K562 (cell line): ENCODE data around the gene DENND4C. TPM values are rescaled to one million over a fixed set of nuclear protein-coding genes. Genes with fewer than 3 reads are reported as not detected.

Experiments
- ATAC-seq: fragments of 200-7000 bp; cut with Tn5 transposase; 3 replicates; pipeline ENCODE4 v1.9.1; 2020; ENCODE audit warnings: moderate library complexity
- BruUV-seq: library from RNA; stranded (reverse); fragments of 400-500 nt; replicated peaks from 2 replicates; lab custom pipeline; 2021; lab: Mats Ljungman, UMichigan
- CTCF ChIA-PET: fragments of 300-600 bp; formaldehyde crosslinking; extraction: SDS; loops from one replicate; lab custom pipeline; 2021; ENCODE audit warnings: low intra/inter-chr PET ratio; lab: Yijun Ruan, JAX
- POLR2A ChIA-PET: fragments of 300-600, 350-650 bp; sonication (Branson Sonifier 250); formaldehyde crosslinking; extraction: SDS; loops from one replicate; lab custom pipeline; 2021; ENCODE audit warnings: antibody characterized with exemption, inconsistent platforms; lab: Yijun Ruan, JAX
- DNase-seq, 4 experiments: peaks; one replicate each; pipeline versions ENCODE4 v3.0.0 to v3.0.0-alpha.2; 2011 to 2018; ENCODE audit warnings: low spot score in 3 of 4, mixed read lengths in 3 of 4; ENCODE audit errors: extremely low read depth in 1 of 4
- FAIRE-seq: peaks from 2 replicates; lab custom pipeline; 2011; peaks lifted over from hg19 to GRCh38; lab: Jason Lieb, UNC
- H2AFZ ChIP-seq: 2 replicates; pipeline ENCODE4 v1.6.0; 2011; ENCODE audit warnings: low read depth, low read length, control low read depth, inconsistent platforms
- H3K27ac ChIP-seq: fragments of 200-600 bp; 3 replicates; pipeline ENCODE4 v1.8.0; 2011; ENCODE audit warnings: low read depth, mild to moderate bottlenecking, control low read depth, inconsistent platforms, low read length, moderate library complexity, mixed read lengths; ENCODE audit errors: extremely low read depth
- H3K27me3 ChIP-seq, 2 experiments: fragments of 300-600 bp in 1 of 2; 2 replicates in 1 of 2; 3 replicates in 1 of 2; pipeline versions ENCODE4 v1.6.0 to v1.8.0; 2011; ENCODE audit warnings: inconsistent platforms in 2 of 2, low read length in 2 of 2, mild to moderate bottlenecking in 1 of 2, mixed read lengths in 1 of 2, moderate library complexity in 1 of 2; ENCODE audit not compliant: control insufficient read depth in 2 of 2, insufficient read depth in 2 of 2
- H3K36me3 ChIP-seq: fragments of 300-600 bp; 3 replicates; pipeline ENCODE4 v1.8.0; 2011; ENCODE audit warnings: mild to moderate bottlenecking, low read length, inconsistent platforms; ENCODE audit not compliant: control insufficient read depth, insufficient read depth
- H3K4me1 ChIP-seq, 2 experiments: fragments of 200-600 bp in 1 of 2; replicated peaks in 1 of 2; 2 replicates in 1 of 2; 3 replicates in 1 of 2; pipeline versions ENCODE4 v1.5.1 to v1.8.0; 2011; ENCODE audit warnings: inconsistent platforms in 2 of 2, low read length in 2 of 2, mild to moderate bottlenecking in 1 of 2, mixed read lengths in 1 of 2, moderate library complexity in 1 of 2; ENCODE audit not compliant: control insufficient read depth in 2 of 2, insufficient read depth in 2 of 2
- H3K4me2 ChIP-seq: 2 replicates; pipeline ENCODE4 v1.6.1; 2011; ENCODE audit warnings: low read length, control low read depth, inconsistent platforms, mixed read lengths; ENCODE audit not compliant: insufficient read depth
- H3K4me3 ChIP-seq: fragments of 200-600 bp; sonication (generic), shearing (Covaris generic); 2 replicates; pipeline ENCODE4 v1.5.1; 2016; ENCODE audit warnings: control low read depth, inconsistent platforms
- H3K79me2 ChIP-seq: fragments of 200-600 bp; 3 replicates; pipeline ENCODE4 v1.8.0; 2011; ENCODE audit warnings: low read length, inconsistent platforms; ENCODE audit not compliant: control insufficient read depth, insufficient read depth
- H3K9ac ChIP-seq, 2 experiments: 2 replicates each; pipeline versions ENCODE4 v1.6.0 to v1.6.1; 2011; ENCODE audit warnings: low read depth in 2 of 2, low read length in 2 of 2, control low read depth in 1 of 2, inconsistent platforms in 1 of 2, mild to moderate bottlenecking in 1 of 2, mixed read lengths in 1 of 2; ENCODE audit not compliant: insufficient read depth in 1 of 2
- H3K9me1 ChIP-seq: one replicate; pipeline ENCODE4 v1.6.0; 2011; ENCODE audit warnings: inconsistent platforms, mild to moderate bottlenecking, low read length, moderate library complexity; ENCODE audit not compliant: control insufficient read depth, insufficient read depth
- H3K9me3 ChIP-seq: replicated peaks from 2 replicates; pipeline ENCODE4 v1.5.1; 2011; ENCODE audit warnings: low read depth, low read length, inconsistent platforms; ENCODE audit not compliant: control insufficient read depth, insufficient read depth
- H4K20me1 ChIP-seq: replicated peaks from 2 replicates; pipeline ENCODE4 v1.6.1; 2011; ENCODE audit warnings: low read length, inconsistent platforms, mixed read lengths; ENCODE audit not compliant: control insufficient read depth, insufficient read depth
- FOXM1 ChIP-seq, 2 experiments: fragments of 450-650 bp in 1 of 2; sonication (generic) in 1 of 2; formaldehyde crosslinking in 1 of 2; IDR thresholded peaks; 2 replicates each; pipeline versions ENCODE4 v1.6.1 to v1.9.0; 2017 to 2022; ENCODE audit warnings: low read depth in 2 of 2, mild to moderate bottlenecking in 2 of 2, missing genetic modification reagents in 1 of 2, moderate library complexity in 1 of 2
- HMG20A ChIP-seq: fragments of 450-650 bp; formaldehyde crosslinking; conservative IDR thresholded peaks from 2 replicates; pipeline ENCODE4 v1.4.0; 2020; ENCODE audit warnings: mild to moderate bottlenecking, mixed read lengths
- MEF2D ChIP-seq: conservative IDR thresholded peaks from 2 replicates; pipeline ENCODE4 v1.6.1; 2016; ENCODE audit warnings: low read depth, missing genetic modification characterization, missing compliant biosample characterization
- MNT ChIP-seq, 2 experiments: fragments of 450-650 bp; conservative IDR thresholded peaks; 2 replicates each; pipeline ENCODE4 v1.6.1; 2017; ENCODE audit warnings: mild to moderate bottlenecking in 2 of 2, moderate library complexity in 2 of 2
- NCOR1 ChIP-seq: fragments of 450-650 bp; IDR thresholded peaks from 2 replicates; pipeline ENCODE4 v1.6.1; 2016; ENCODE audit warnings: mild to moderate bottlenecking, moderate library complexity
- TFAP4 ChIP-seq: sonication (generic); formaldehyde crosslinking; IDR thresholded peaks from 2 replicates; pipeline ENCODE4 v1.8.0; 2022; ENCODE audit warnings: missing genetic modification reagents, mild to moderate bottlenecking, moderate library complexity, borderline replicate concordance
- ZNF407 ChIP-seq: fragments of 450-650 bp; IDR thresholded peaks from 2 replicates; pipeline ENCODE4 v1.6.1; 2016; ENCODE audit warnings: low read depth
- WGBS: fragments of 100-300 bp; shearing (Covaris generic); methylation state at CpG from one replicate; pipeline ENCODE4 v1.1.6; 2016; ENCODE audit warnings: low coverage, mixed read lengths; ENCODE audit not compliant: insufficient coverage; ENCODE audit errors: missing lambda C conversion rate; 5-methylcytosine and 5-hydroxymethylcytosine counted together
- in situ Hi-C: fragments of 300-500 bp; cut with MboI; formaldehyde crosslinking; loops from 4 replicates; pipeline ENCODE4 v1.15.0; 2018; ENCODE audit warnings: inconsistent platforms, mixed read lengths
- intact Hi-C: fragments of 100-400 bp; cut with micrococcal nuclease; formaldehyde crosslinking; loops from 2 replicates; pipeline ENCODE4 v1.14.2; 2022
- polyA plus RNA-seq, 8 experiments: library from polyadenylated mRNA; depleted of rRNA in 4 of 8; stranded (reverse) in 5 of 8; unstranded in 3 of 8; fragments of >200 nt; fragmentation: Nextera tagmentation in 2 of 8; fragmentation: Illumina TruSeq in 1 of 8; extraction: Ambion mirVana in 2 of 8; extraction: Trizol in 1 of 8; gene quantifications; 2 replicates each; pipeline versions ENCODE4 v1.2.1 to v1.2.3, GENCODE V29; 2011 to 2014; ENCODE audit warnings: inconsistent platforms in 1 of 8, missing spikeins in 1 of 8
- total RNA-seq, 7 experiments: library from RNA; depleted of rRNA in 6 of 7; stranded (reverse); fragments of >200 nt in 6 of 7; fragmentation: Illumina TruSeq in 2 of 7; extraction: Trizol in 2 of 7; gene quantifications; 2 replicates each; pipeline versions ENCODE4 v1.2.1 to v1.2.3, GENCODE V29; 2011 to 2021; ENCODE audit warnings: low replicate concordance in 1 of 7

Gene DENND4C
- total and polyA plus RNA-seq, 9 of the 15 experiments (the other 6 are each of a cell fraction or from before 2014, with no cell fraction given): 4.8 to 31.8 (median 13.9) TPM

DNA sequence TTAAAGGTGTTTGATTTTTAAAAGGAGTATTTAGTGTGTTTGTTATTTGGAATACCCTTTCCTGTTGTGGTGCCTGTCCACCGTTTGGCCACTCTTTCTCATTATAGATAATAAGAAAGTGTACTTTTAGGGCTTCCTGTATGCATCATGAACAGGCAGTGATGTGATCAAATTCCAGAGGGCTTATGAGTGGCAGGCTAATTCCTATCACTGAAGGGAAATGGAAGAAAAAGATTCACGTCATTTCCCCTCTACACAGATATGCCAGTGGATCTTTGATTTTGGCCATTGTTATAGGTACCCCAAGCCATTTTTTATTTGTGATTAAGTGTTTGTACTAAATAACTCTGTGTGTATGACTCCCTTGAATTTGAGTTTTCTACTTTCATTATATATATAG, 112.5 kb downstream of the DENND4C start (continued):
- no peak for TF ChIP-seq ZNF407

GRCh38 chr9:19358701-19359100, 128.2 kb downstream of the DENND4C start:
- DNase-seq (no peak), FAIRE-seq (no peak), ATAC-seq (no peak)
- no peaks in the 10 kb centered on the region for H3K79me2 ChIP-seq
- H3K4me3 ChIP-seq: no peak overlapping the region
- POLR2A ChIA-PET: interaction anchor here (0.6 kb wide), 2 partner anchors 27 to 31 kb away, joined by 3 read pairs; no protein-coding TSS in a partner anchor
- H3K36me3 ChIP-seq: peaks cover 51% of the 10 kb centered on the region; the same call in 2 of the 3 replicates
- intact Hi-C loops (no loop called here), in situ Hi-C loops (no loop called here)
- CTCF ChIA-PET: no interaction called here
- H3K9me1 ChIP-seq: no peaks in the 10 kb centered on the region
- BruUV-seq: no TSS peak
- H4K20me1 ChIP-seq: no peaks in the 10 kb centered on the region
- H3K27me3 ChIP-seq: no peaks in the 10 kb centered on the region
- no peaks in the 10 kb centered on the region for H3K4me1 ChIP-seq
- no peak overlapping the region for H3K4me2 ChIP-seq
- WGBS: 84% methylated on average over 3 of the region's 3 CpGs
- TF ChIP-seq HMG20A (CRISPR knock-in tag) (no peak), MNT (conservative IDR thresholded peaks at IDR 0.05) (no peak), MEF2D (tag) (no peak), TFAP4 (CRISPR knock-in tag) (no peak), FOXM1 (IDR thresholded peaks at IDR 0.05; ENCODE audit: low read depth) (no peak), FOXM1 (CRISPR knock-in tag; IDR thresholded peaks at IDR 0.05; ENCODE audit: low read depth) (no peak), NCOR1 (no peak)
- no peak overlapping the region for H2AFZ ChIP-seq
- H3K9me3 ChIP-seq: no peaks in the 10 kb centered on the region
- H3K27ac ChIP-seq: no peak overlapping the region
- H3K9ac ChIP-seq: no peak overlapping the region
